SK-N-SH (cell line): ENCODE measurements around the gene TBL1X.

Experiments used
- GATA2 ChIP-seq: sonication (generic); formaldehyde crosslinking; IDR thresholded peaks from 2 replicates; pipeline ENCODE4 v1.5.0; 2020; ENCODE audit warnings: mild to moderate bottlenecking, missing genetic modification reagents
- MXI1 ChIP-seq: IDR thresholded peaks from 2 replicates; pipeline ENCODE4 v1.6.1; 2012; ENCODE audit warnings: mild to moderate bottlenecking, low read depth, low read length, improper control_type of control experiment
- NFIC ChIP-seq: IDR thresholded peaks from 2 replicates; pipeline ENCODE4 v1.4.0; 2012; ENCODE audit warnings: borderline replicate concordance
- POLR2AphosphoS5 ChIP-seq: IDR thresholded peaks from 2 replicates; pipeline ENCODE4 v1.6.1; 2012; ENCODE audit warnings: low read depth, low read length
- RAD21 ChIP-seq: IDR thresholded peaks from 2 replicates; pipeline ENCODE4 v1.6.1; 2012; ENCODE audit warnings: mild to moderate bottlenecking, low read length
- RCOR1 ChIP-seq: fragments of 150-350 bp; IDR thresholded peaks from 2 replicates; pipeline ENCODE4 v1.6.1; 2017; ENCODE audit warnings: antibody characterized with exemption, low read length
- RFX5 ChIP-seq: IDR thresholded peaks from 2 replicates; pipeline ENCODE4 v1.6.1; 2012; ENCODE audit warnings: mild to moderate bottlenecking, improper control_type of control experiment, low read length
- TEAD4 ChIP-seq: IDR thresholded peaks from 2 replicates; pipeline ENCODE4 v1.4.0; 2012; ENCODE audit warnings: mild to moderate bottlenecking, borderline replicate concordance; ENCODE audit not compliant: insufficient read depth
- TF ChIP-seq, protein P1 (sequence below): fragments of 200-600 bp; sonication (generic); IDR thresholded peaks from 2 replicates; pipeline ENCODE4 v1.6.1; 2017; ENCODE audit warnings: antibody characterized with exemption, mild to moderate bottlenecking, moderate library complexity

DNA sequence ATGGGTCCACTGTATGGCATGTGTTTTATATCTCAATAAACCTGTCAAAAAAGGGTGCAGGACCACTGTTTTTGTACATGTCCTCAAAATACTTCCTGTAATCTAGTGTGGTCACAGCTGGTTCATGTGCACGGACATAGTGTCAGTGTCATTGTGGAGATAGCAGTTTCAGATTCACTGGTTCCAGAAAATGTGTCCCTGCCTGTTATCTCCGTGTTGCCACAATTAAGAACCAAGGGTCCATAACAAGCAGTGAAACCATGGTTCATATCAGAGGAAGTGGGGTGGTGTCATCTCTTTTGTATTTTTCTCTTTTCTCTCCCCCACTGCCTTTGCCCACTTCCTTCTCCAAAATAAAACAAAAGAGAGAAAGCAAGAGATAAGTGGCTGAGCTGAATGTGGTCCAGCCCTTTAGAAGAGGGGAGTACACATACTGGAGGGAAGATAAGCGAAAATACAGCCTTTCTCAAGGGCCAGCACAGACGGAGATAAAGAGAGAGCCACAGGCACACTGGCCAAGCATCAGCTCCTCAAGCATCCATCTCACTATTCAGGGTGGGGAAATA, 51.2 kb downstream of the TBL1X start:
- TF ChIP-seq, protein P1, sequence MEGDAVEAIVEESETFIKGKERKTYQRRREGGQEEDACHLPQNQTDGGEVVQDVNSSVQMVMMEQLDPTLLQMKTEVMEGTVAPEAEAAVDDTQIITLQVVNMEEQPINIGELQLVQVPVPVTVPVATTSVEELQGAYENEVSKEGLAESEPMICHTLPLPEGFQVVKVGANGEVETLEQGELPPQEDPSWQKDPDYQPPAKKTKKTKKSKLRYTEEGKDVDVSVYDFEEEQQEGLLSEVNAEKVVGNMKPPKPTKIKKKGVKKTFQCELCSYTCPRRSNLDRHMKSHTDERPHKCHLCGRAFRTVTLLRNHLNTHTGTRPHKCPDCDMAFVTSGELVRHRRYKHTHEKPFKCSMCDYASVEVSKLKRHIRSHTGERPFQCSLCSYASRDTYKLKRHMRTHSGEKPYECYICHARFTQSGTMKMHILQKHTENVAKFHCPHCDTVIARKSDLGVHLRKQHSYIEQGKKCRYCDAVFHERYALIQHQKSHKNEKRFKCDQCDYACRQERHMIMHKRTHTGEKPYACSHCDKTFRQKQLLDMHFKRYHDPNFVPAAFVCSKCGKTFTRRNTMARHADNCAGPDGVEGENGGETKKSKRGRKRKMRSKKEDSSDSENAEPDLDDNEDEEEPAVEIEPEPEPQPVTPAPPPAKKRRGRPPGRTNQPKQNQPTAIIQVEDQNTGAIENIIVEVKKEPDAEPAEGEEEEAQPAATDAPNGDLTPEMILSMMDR, result no peak
- TF ChIP-seq RCOR1 (no peak), MXI1 (no peak), RAD21 (no peak), NFIC (no peak), TEAD4 (no peak), GATA2 (CRISPR knock-in tag) (no peak), POLR2AphosphoS5 (no peak), RFX5 (no peak)
